Cardiac muscle cell (in vitro differentiated cells and primary cell): Measurements from ENCODE around the gene SV2B. TPM values are rescaled to one million over a fixed set of nuclear protein-coding genes. Genes with fewer than 3 reads are reported as not detected.

Experiments used
- DNase-seq, 2 donors: peaks; one replicate each; pipeline versions ENCODE4 v3.0.0 to v3.0.0-alpha.2; 2010 to 2017; ENCODE audit warnings: low read depth in 1 of 2, low spot score in 1 of 2
- H3K27ac ChIP-seq: fragments of 200-600 bp; sonication (generic); 2 replicates; pipeline ENCODE4 v1.5.1; 2016
- H3K27me3 ChIP-seq: fragments of 200-600 bp; sonication (generic); 2 replicates; pipeline ENCODE4 v1.6.0; 2016; ENCODE audit warnings: control low read depth
- H3K36me3 ChIP-seq: fragments of 200-600 bp; sonication (generic); 2 replicates; pipeline ENCODE4 v1.5.1; 2016; ENCODE audit warnings: control low read depth
- H3K4me1 ChIP-seq: fragments of 200-600 bp; sonication (generic); 2 replicates; pipeline ENCODE4 v1.8.1; 2017; ENCODE audit warnings: low read depth, mild to moderate bottlenecking, mixed run types
- H3K4me3 ChIP-seq: fragments of 200-600 bp; sonication (generic); 2 replicates; pipeline ENCODE4 v1.5.1; 2016; ENCODE audit warnings: mild to moderate bottlenecking
- H3K9me3 ChIP-seq: fragments of 200-600 bp; sonication (generic); 2 replicates; pipeline ENCODE4 v1.5.1; 2017; ENCODE audit warnings: low read depth, mild to moderate bottlenecking, control low read depth
- CTCF ChIP-seq: IDR thresholded peaks from 2 replicates; pipeline ENCODE4 v1.5.1; 2012; ENCODE audit warnings: low read depth, mild to moderate bottlenecking, low read length
- polyA plus RNA-seq: library from polyadenylated mRNA; unstranded; fragments of >200 nt; fragmentation: Nextera tagmentation; extraction: Ambion mirVana; gene quantifications from 2 replicates; pipeline ENCODE4 v1.2.1, GENCODE V29; 2016
- total RNA-seq: library from RNA; depleted of rRNA; stranded (reverse); fragments of >200 nt; gene quantifications from 2 replicates; pipeline ENCODE4 v1.2.3, GENCODE V29; 2016

Gene SV2B
- total and polyA plus RNA-seq, 2 experiments from 2014 or later: 0.03 to 0.32 TPM

- H3K27ac ChIP-seq: no peak overlapping the region
- DNase-seq: no peak
These were observed 4.1 kb downstream of the SV2B start for GRCh38 chr15:91104111-91104510.

GRCh38 chr15:91108421-91108820 is 8.4 kb downstream of the SV2B start:
- peaks cover 19% of the 10 kb centered on the region for H3K27me3 ChIP-seq
- H3K4me1 ChIP-seq: no peaks in the 10 kb centered on the region
- no peak overlapping the region for H3K4me3 ChIP-seq
- H3K36me3 ChIP-seq: no peaks in the 10 kb centered on the region
- no peaks in the 10 kb centered on the region for H3K9me3 ChIP-seq
- no peak for DNase-seq
- no peak for TF ChIP-seq CTCF
- H3K27ac ChIP-seq: no peak overlapping the region

More at GRCh38 chr15:91104111-91104510, 4.1 kb downstream of the SV2B start:
- H3K36me3 ChIP-seq: no peaks in the 10 kb centered on the region
- H3K27me3 ChIP-seq: peaks cover 63% of the 10 kb centered on the region
- H3K9me3 ChIP-seq: no peaks in the 10 kb centered on the region
- H3K4me1 ChIP-seq: no peaks in the 10 kb centered on the region
- TF ChIP-seq CTCF: no peak
- no peak overlapping the region for H3K4me3 ChIP-seq

GRCh38 chr15:91109885-91110284 is 9.8 kb downstream of the SV2B start:
- no peaks in the 10 kb centered on the region for H3K36me3 ChIP-seq
- TF ChIP-seq CTCF: no peak
- H3K4me3 ChIP-seq: no peak overlapping the region
- no peak for DNase-seq
- no peak overlapping the region for H3K27ac ChIP-seq
- H3K4me1 ChIP-seq: no peaks in the 10 kb centered on the region
- peaks cover 15% of the 10 kb centered on the region for H3K27me3 ChIP-seq
- H3K9me3 ChIP-seq: no peaks in the 10 kb centered on the region

GRCh38 chr15:91110407-91110806 is 10.3 kb downstream of the SV2B start:
- no peaks in the 10 kb centered on the region for H3K9me3 ChIP-seq
- H3K27me3 ChIP-seq: peaks cover 13% of the 10 kb centered on the region
- no peak for DNase-seq
- no peak overlapping the region for H3K4me3 ChIP-seq
- no peak for TF ChIP-seq CTCF
- H3K27ac ChIP-seq: no peak overlapping the region
- no peaks in the 10 kb centered on the region for H3K36me3 ChIP-seq
- no peaks in the 10 kb centered on the region for H3K4me1 ChIP-seq

- no peaks in the 10 kb centered on the region for H3K27me3 ChIP-seq
- TF ChIP-seq CTCF: no peak
- no peak for DNase-seq
These were observed 13.0 kb downstream of the SV2B start for GRCh38 chr15:91113030-91113429.

GRCh38 chr15:91114301-91114700 is 14.2 kb downstream of the SV2B start:
- Histone ChIP-seq H3K4me3 (no peak overlapping the region), H3K27ac (no peak overlapping the region), H3K27me3 (no peaks in the 10 kb centered on the region), H3K9me3 (no peaks in the 10 kb centered on the region), H3K36me3 (no peaks in the 10 kb centered on the region), H3K4me1 (no peaks in the 10 kb centered on the region)
- no peak for DNase-seq
- no peak for TF ChIP-seq CTCF

More at GRCh38 chr15:91113030-91113429, 13.0 kb downstream of the SV2B start:
- Histone ChIP-seq H3K36me3 (no peaks in the 10 kb centered on the region), H3K9me3 (no peaks in the 10 kb centered on the region), H3K27ac (no peak overlapping the region), H3K4me1 (no peaks in the 10 kb centered on the region), H3K4me3 (no peak overlapping the region)
